HepG2 (cell line): ENCODE measurements around the gene VAC14. TPM values are rescaled to one million over a fixed set of nuclear protein-coding genes. Genes with fewer than 3 reads are reported as not detected.
A peak's percentile ranks its signal among the peaks of the same experiment; 100 is the strongest.

ENCODE experiments used
- AHR ChIP-seq: IDR thresholded peaks from 2 replicates; pipeline ENCODE4 v1.6.1; 2018; ENCODE audit warnings: missing genetic modification reagents, missing compliant biosample characterization
- ERF ChIP-seq: IDR thresholded peaks from 2 replicates; pipeline ENCODE4 v1.6.1; 2018; ENCODE audit warnings: missing biosample characterization, missing genetic modification reagents
- KAT2B ChIP-seq: fragments of 150-350 bp; IDR thresholded peaks from 2 replicates; pipeline ENCODE4 v1.6.1; 2014; ENCODE audit warnings: low read depth, low read length, borderline replicate concordance
- KLF16 ChIP-seq, 2 experiments: sonication (generic) in 1 of 2; formaldehyde crosslinking in 1 of 2; IDR thresholded peaks; 2 replicates each; pipeline versions ENCODE4 v1.6.1 to v1.8.0; 2016 to 2023; ENCODE audit warnings: missing genetic modification reagents in 2 of 2, missing compliant biosample characterization in 1 of 2
- MAZ ChIP-seq, 2 experiments: sonication (generic) in 1 of 2; formaldehyde crosslinking in 1 of 2; IDR thresholded peaks; 2 replicates each; pipeline versions ENCODE4 v1.5.0 to v1.6.1; 2012 to 2020; ENCODE audit warnings: low read depth in 2 of 2, mild to moderate bottlenecking in 2 of 2, borderline replicate concordance in 1 of 2, improper control_type of control experiment in 1 of 2, low read length in 1 of 2, missing genetic modification reagents in 1 of 2, moderate library complexity in 1 of 2
- MED13 ChIP-seq: sonication (generic); formaldehyde crosslinking; IDR thresholded peaks from 2 replicates; pipeline ENCODE4 v1.5.0; 2020; ENCODE audit warnings: missing genetic modification reagents
- RBFOX2 ChIP-seq: fragments of 200-400 bp; formaldehyde crosslinking; IDR thresholded peaks from 2 replicates; pipeline ENCODE4 v1.6.1; 2017; ENCODE audit warnings: low read depth, mild to moderate bottlenecking, low read length
- RXRA ChIP-seq: sonication (generic); formaldehyde crosslinking; IDR thresholded peaks from 2 replicates; pipeline ENCODE4 v1.5.1; 2020; ENCODE audit warnings: missing genetic modification reagents
- XBP1 ChIP-seq: sonication (generic); formaldehyde crosslinking; IDR thresholded peaks from 2 replicates; pipeline ENCODE4 v1.5.0; 2020; ENCODE audit warnings: missing genetic modification reagents
- ZBTB43 ChIP-seq: sonication (generic); formaldehyde crosslinking; conservative IDR thresholded peaks from 2 replicates; pipeline ENCODE4 v1.4.0; 2020; ENCODE audit warnings: missing genetic modification reagents
- ZNF101 ChIP-seq: sonication (generic); formaldehyde crosslinking; IDR thresholded peaks from 2 replicates; pipeline ENCODE4 v1.4.0; 2020; ENCODE audit warnings: mild to moderate bottlenecking, low read depth, missing genetic modification reagents, borderline replicate concordance
- ZNF552 ChIP-seq: sonication (generic); formaldehyde crosslinking; IDR thresholded peaks from 2 replicates; pipeline ENCODE4 v1.9.0; 2022; ENCODE audit warnings: missing genetic modification reagents, mild to moderate bottlenecking, borderline replicate concordance
- ZNF589 ChIP-seq: sonication (generic); formaldehyde crosslinking; conservative IDR thresholded peaks from 2 replicates; pipeline ENCODE4 v1.8.0; 2022; ENCODE audit warnings: mild to moderate bottlenecking, moderate library complexity, missing genetic modification reagents
- ZNF598 ChIP-seq: sonication (generic); formaldehyde crosslinking; IDR thresholded peaks from 2 replicates; pipeline ENCODE4 v1.5.1; 2020; ENCODE audit warnings: mild to moderate bottlenecking, missing genetic modification reagents, borderline replicate concordance
- ZNF678 ChIP-seq: sonication (generic); formaldehyde crosslinking; IDR thresholded peaks from 2 replicates; pipeline ENCODE4 v1.4.0; 2020; ENCODE audit warnings: mild to moderate bottlenecking, missing genetic modification reagents
- ZNF709 ChIP-seq: sonication (generic); formaldehyde crosslinking; IDR thresholded peaks from 2 replicates; pipeline ENCODE4 v1.5.0; 2020; ENCODE audit warnings: mild to moderate bottlenecking, missing genetic modification reagents
- polyA plus RNA-seq, 8 experiments: library from polyadenylated mRNA; depleted of rRNA in 3 of 8; stranded (reverse) in 7 of 8; unstranded in 1 of 8; fragments of >200 nt; fragmentation: Illumina TruSeq in 4 of 8; extraction: Trizol in 4 of 8; gene quantifications; 2 replicates each; pipeline versions ENCODE4 v1.2.1 to v1.2.3, GENCODE V29; 2011 to 2016; ENCODE audit warnings: low read depth in 4 of 8, missing spikeins in 1 of 8, mixed read lengths in 1 of 8; ENCODE audit not compliant: insufficient read depth in 1 of 8
- total RNA-seq, 5 experiments: library from RNA; depleted of rRNA; stranded (reverse); fragments of >200 nt; fragmentation: Illumina TruSeq; extraction: Trizol; gene quantifications; 2 replicates each; pipeline ENCODE4 v1.2.3, GENCODE V29; 2016; ENCODE audit warnings: low read depth in 1 of 5
- TF ChIP-seq, protein P1 (sequence below): sonication (generic); formaldehyde crosslinking; IDR thresholded peaks from 2 replicates; pipeline ENCODE4 v1.8.0; 2022; ENCODE audit warnings: mild to moderate bottlenecking, missing genetic modification reagents, borderline replicate concordance
- TF ChIP-seq, protein P2 (sequence below): IDR thresholded peaks from 2 replicates; pipeline ENCODE4 v1.6.1; 2016; ENCODE audit warnings: missing biosample characterization, missing genetic modification reagents, low read depth
- TF ChIP-seq, protein P3 (sequence below): IDR thresholded peaks from 2 replicates; pipeline ENCODE4 v1.6.1; 2016; ENCODE audit warnings: low read depth, control low read depth
- TF ChIP-seq, protein P4 (sequence below): sonication (generic); formaldehyde crosslinking; IDR thresholded peaks from 2 replicates; pipeline ENCODE4 v1.5.0; 2020; ENCODE audit warnings: missing genetic modification reagents

Gene VAC14
- total and polyA plus RNA-seq, 2 of the 13 experiments (the other 11 are each of a cell fraction or from before 2014, with no cell fraction given), result 23.5 to 24.6 TPM

- TF ChIP-seq, protein P1, sequence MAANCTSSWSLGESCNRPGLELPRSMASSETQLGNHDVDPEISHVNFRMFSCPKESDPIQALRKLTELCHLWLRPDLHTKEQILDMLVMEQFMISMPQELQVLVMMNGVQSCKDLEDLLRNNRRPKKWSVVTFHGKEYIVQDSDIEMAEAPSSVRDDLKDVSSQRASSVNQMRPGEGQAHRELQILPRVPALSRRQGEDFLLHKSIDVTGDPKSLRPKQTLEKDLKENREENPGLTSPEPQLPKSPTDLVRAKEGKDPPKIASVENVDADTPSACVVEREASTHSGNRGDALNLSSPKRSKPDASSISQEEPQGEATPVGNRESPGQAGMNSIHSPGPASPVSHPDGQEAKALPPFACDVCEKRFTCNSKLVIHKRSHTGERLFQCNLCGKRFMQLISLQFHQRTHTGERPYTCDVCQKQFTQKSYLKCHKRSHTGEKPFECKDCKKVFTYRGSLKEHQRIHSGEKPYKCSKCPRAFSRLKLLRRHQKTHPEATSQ (CRISPR knock-in tag), result 0 out of 2 replicates have a peak, but pooled peaks have one; percentile 75
- TF ChIP-seq KAT2B (peak; percentile 84), RXRA (CRISPR knock-in tag) (peak; percentile 74), RBFOX2 (no peak; the same call in 1 of the 2 replicates), ZNF589 (CRISPR knock-in tag) (peak; percentile 39; the same call in 1 of the 2 replicates), ZBTB43 (CRISPR knock-in tag) (peak; percentile 11; the same call in 1 of the 2 replicates), ZNF709 (CRISPR knock-in tag) (peak; percentile 72; the same call in 1 of the 2 replicates), MED13 (peak; percentile 85), ZNF552 (CRISPR knock-in tag) (0 out of 2 replicates have a peak, but pooled peaks have one; percentile 11), ZNF101 (CRISPR knock-in tag) (0 out of 2 replicates have a peak, but pooled peaks have one; percentile 87), XBP1 (CRISPR knock-in tag) (peak; percentile 61; the same call in 1 of the 2 replicates), MAZ (IDR thresholded peaks at IDR 0.05; ENCODE audit: borderline replicate concordance, low read depth, low read length) (peak; percentile 94), MAZ (CRISPR knock-in tag; IDR thresholded peaks at IDR 0.05; ENCODE audit: low read depth) (no peak), ZNF678 (CRISPR knock-in tag) (peak; percentile 46; the same call in 1 of the 2 replicates), AHR (peak; percentile 10; the same call in 1 of the 2 replicates), ERF (no peak), ZNF598 (CRISPR knock-in tag) (no peak; the same call in none of the 2 replicates), KLF16 (CRISPR knock-in tag; IDR thresholded peaks at IDR 0.05) (0 out of 4 replicates have a peak, but pooled peaks of 1 of the 2 experiments have one; percentile 26)
- TF ChIP-seq, protein P2, sequence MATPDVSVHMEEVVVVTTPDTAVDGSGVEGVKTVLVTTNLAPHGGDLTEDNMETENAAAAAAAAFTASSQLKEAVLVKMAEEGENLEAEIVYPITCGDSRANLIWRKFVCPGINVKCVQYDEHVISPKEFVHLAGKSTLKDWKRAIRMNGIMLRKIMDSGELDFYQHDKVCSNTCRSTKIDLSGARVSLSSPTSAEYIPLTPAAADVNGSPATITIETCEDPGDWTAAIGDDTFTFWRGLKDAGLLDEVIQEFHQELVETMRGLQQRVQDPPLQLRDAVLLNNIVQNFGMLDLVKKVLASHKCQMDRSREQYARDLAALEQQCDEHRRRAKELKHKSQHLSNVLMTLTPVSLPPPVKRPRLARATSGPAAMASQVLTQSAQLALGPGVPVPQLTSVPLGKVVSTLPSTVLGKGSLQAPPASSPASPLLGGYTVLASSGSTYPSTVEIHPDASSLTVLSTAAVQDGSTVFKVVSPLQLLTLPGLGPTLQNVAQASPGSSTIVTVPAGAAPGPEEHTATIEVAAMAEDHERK (CRISPR knock-in tag), result 0 out of 2 replicates have a peak, but pooled peaks have one; percentile 24
- TF ChIP-seq, protein P3, sequence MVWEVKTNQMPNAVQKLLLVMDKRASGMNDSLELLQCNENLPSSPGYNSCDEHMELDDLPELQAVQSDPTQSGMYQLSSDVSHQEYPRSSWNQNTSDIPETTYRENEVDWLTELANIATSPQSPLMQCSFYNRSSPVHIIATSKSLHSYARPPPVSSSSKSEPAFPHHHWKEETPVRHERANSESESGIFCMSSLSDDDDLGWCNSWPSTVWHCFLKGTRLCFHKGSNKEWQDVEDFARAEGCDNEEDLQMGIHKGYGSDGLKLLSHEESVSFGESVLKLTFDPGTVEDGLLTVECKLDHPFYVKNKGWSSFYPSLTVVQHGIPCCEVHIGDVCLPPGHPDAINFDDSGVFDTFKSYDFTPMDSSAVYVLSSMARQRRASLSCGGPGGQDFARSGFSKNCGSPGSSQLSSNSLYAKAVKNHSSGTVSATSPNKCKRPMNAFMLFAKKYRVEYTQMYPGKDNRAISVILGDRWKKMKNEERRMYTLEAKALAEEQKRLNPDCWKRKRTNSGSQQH (CRISPR knock-in tag), result peak; percentile 40; the same call in 1 of the 2 replicates
- TF ChIP-seq, protein P4, sequence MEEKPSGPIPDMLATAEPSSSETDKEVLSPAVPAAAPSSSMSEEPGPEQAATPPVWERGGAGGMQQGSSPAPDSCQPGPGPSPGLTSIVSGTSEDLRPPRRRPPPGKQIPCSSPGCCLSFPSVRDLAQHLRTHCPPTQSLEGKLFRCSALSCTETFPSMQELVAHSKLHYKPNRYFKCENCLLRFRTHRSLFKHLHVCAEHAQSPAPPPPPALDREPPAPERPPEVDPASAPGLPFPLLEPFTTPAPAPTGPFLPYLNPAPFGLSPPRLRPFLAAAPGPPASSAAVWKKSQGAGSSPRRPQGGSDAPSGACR (CRISPR knock-in tag), result 0 out of 2 replicates have a peak, but pooled peaks have one; percentile 37
These were observed 76.6 kb downstream of the VAC14 start (continued) for GRCh38 chr16:70724146-70725023.
